NCI-H2227 treated with DMSO at 0.1 percent for 48 hours (cell line): ENCODE data around the gene NGEF.

Experiments used
- DNase-seq: peaks from one replicate; lab custom pipeline; 2025; lab: John Stamatoyannopoulos, UW

NGEF gene

DNA sequence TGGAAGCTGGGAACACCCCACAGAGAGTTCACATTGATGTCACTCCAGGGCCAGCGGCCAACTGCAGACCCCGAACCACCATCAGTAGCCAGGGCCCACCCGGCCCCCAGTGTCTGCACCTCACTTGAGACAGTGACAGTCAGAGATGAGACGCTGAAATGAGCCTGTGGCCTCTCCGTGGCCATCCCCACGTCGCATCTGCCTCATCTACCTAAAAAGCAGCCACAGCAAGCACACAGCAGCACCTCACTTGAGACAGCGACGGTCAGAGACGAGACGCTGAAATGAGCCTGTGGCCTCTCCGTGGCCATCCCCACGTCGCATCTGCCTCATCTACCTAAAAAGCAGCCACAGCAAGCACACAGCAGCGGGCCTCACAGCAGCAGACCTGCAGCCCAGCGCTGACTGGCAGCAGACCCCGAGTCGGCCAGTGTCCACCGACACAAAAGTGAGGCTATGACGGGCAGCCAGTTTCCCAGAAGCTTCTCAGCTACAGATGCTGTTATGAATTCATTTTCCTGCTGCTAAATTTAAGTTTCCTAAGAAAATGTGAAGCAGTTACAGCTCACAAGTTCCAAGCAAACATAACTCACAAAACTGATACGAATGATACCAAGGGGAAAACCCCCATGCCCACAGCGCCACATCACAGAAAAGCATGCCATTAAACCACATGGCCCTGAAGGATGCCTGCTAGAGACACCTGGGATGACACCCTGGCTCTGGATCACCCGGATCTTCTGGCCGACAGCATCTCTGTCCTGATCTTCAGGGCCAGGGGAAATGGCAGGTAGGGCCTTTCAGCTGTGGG lies 115.3 kb downstream of the NGEF start:
- DNase-seq = no peak

DNA sequence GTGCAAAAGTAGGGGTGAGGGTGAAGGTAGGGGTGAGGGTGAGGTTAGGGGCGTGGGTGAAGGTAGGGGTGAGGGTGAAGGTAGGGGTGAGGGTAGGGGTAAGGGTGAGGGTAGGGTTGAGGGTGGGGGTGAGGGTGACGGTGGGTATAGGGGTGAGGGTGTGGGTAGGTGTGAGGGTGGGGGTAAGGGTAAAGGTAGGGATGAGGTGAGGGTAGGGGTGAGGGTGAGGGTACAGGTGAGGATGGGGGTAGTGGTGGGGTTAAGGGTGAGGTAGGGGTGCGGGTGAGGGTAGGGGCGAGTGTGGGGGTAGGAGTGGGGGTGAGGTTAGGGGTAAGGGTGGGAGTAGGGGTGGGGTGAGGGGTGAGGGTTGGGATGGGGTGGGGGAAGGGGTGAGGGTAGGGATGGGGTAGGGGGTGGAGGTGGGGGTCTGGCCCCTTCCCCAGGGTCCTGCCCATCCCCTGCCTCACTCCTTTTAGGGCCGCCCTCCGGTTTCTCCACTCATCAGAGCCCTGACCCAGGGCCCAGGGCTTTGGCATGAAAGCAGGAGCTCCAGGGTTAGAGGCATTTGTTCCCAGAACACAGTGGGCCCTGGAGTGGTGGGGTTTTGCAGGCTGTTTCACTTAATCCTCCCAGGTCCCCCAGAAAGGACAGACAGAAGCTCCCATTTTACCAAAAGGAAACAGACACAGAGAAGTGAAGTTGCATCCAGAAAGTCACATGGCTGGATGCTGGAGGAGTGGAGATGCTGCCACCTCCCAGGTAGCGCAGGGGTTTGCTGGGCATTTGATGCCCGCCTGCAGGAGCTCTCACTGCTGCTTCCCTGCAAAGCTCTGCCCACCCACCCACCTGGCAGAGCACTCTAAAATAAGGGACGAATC lies 116.1 kb downstream of the NGEF start:
- no peak for DNase-seq

DNA sequence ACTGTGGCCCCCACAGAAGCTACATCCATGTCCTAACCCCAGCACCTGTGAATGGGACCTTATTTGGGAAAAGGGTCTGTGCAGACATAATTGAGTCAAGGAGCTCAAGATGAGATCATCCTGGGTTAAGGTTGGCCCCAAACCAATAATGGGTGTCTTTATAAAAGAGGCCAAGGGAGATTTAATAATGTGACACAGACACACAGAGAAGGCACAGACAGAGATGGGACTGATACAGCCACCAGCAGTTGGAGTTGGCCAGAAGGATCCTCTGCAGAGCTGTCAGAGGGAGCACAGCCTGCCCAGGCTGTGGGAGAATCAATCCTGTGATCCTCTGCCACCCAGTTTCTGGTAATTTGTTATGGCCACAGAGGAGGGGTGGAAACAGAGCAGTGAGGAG lies 116.9 kb downstream of the NGEF start:
- DNase-seq = no peak

DNA sequence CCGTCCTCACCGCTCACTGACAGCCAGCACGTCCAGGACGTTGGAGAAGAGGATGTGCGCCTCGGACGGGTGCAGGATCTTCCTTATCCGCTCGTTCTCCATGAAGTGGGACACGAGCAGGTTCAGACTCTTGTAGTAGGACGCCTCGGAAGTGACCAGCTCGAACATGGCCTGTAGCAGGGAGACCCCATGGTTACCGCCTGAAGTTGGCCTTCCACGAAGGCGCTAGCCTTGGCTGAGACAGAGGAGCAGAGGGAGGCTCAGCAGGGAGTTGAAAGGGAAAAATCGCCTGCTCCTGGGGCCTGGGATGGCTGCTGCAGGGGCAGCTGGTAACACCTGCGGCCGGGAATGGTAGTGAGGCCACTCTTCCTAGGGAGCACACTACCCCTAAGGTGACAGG lies 118.3 kb downstream of the NGEF start:
- DNase-seq = no peak

DNA sequence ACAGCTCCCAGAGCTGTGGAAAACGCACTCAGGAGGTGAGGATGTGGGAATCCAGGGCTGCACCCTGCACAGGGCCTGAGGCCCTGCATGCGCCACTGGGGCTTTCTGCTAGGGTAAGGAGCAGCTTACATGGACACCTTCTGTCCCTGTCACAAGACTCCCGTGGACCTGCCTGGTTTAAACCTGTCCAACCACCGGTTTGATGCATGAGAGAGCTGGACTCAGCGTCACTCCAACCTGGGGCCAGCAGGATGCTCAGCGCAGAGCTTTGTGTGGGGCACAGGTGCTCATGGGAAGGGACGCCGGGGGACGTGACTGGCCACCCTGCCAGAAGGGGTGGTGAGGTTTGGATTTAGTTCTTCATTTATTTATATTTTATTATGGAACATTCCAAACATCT lies 118.8 kb downstream of the NGEF start:
- no peak for DNase-seq

DNA sequence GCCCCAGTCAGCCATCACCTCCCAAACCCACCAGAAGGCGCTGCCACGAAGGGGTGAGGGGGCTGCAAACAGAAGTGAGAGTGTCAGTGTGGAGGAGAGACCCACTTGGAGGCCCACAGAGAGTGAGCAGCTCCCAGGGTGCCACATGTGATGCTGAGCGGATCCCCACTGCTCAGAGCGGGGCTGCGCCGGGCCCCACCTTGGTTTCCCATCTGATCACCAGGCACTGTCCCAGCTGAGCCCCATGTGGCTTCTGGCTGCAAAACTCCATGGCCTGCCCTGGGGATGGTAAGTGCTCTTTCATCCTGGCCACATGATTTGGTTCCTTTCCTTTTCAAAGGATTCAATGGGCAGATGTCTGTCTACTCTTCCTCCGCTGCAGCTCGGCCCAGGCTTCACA lies 119.2 kb downstream of the NGEF start:
- DNase-seq = no peak

DNA sequence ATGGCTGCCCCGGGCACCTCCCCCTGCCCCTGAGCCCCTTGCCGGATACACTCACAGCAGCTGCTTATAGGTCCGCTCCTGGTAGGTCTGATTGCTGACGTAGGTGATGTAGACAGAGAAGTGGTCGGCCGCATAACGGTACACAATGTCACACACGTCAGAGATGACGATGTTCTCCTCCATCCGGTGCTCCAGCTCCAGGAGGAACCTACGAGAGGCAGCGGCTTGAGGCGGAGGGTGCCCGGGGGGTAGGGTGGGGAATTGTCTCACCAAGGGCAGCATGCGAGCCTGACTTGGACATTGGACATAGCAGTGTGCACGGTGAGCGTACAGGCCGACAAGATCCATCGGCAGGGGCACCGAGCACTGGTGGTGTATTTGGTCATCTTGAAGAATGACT lies 120.2 kb downstream of the NGEF start:
- no peak for DNase-seq

DNA sequence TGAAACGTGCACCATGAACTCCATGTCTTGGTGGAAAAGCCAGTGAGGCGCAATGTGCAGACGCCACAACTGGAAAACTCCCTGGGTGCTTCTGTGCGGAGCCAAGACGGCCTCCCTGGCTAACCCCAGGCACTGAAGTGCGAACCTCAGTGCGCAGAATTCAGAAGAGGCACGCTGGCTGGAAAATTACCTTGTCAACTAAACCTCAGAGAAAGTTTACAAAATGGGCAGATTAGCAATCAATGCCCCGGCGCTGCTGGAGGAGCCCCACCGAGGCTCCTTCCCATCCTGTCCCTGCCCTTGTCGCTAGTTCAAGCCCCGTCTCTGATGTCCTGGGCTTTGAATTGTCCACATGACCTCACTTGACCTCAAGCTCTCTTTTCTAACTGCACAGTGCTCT lies 120.8 kb downstream of the NGEF start:
- no peak for DNase-seq

DNA sequence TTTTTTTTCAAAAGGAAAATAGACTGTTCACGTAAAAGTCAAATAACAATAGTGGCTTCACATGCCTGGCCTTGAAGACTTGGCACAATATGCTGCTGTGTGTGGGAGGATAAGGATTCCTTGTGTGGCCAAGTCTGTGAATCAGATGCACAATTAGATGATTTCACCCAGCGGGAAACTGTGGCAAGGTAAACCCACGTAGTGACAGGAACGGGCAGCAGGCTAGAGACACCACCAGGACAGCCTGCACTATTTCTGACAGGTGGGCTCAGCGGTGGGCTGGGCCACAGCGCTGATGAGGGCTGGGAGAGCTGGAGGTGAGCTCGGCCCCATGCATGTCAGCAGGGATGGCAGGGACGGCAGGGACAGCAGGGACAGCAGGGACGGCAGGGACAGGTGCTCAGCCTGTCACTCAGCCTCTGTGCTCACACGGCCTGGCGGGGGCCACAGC lies 121.4 kb downstream of the NGEF start:
- DNase-seq = no peak

DNA sequence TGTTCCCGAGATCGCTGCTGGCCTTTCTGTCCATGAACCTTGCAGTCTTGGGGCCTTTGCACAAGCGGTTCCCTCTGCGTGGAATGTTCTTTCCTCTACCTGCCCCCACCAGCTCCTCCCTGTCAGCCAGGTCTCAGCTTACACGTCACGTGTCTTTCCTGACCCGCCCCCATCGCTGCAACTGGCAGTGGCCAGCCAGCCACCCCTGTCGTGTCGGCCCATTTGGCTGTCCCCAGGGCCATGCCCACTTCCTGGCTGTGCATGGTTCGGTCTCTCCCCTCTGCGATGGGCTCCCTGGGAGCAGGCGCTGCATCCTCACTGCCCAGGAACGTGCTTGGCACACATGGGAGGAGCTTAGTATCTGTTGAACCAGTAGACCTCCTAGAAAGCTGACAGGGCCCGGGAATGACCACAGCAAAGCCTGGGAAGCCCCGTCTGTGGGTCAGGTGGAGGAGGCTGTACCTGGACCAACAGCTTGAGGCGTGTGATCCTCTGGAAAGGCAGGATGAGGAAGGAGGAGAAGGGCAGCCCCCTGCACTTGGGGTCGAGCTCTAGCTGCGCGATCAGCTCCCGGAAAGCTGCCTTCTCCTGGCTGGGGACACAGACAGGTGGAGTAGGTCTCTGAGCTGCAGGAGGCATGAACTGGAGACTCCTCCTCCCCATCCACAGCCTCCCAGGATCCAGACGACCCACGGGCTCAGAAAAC lies 122.0 kb downstream of the NGEF start:
- no peak for DNase-seq

DNA sequence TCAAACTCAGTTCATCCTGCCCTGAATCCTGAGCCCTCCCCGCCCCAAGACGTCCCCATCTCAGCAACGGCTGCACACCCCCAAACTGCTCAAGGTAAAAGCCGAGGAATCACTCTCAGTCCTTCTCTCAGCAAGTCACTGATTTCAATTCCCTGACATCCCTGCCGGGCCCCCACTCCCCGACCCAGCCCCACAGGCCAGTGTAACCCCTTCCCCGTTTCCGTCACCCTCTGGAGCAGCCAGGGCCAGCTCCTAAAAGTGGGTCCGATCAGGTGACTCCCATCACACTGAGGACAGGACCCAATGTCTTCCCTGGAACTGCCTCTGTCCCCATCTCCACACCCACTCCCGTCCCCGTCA lies 122.5 kb downstream of the NGEF start:
- DNase-seq = no peak

DNA sequence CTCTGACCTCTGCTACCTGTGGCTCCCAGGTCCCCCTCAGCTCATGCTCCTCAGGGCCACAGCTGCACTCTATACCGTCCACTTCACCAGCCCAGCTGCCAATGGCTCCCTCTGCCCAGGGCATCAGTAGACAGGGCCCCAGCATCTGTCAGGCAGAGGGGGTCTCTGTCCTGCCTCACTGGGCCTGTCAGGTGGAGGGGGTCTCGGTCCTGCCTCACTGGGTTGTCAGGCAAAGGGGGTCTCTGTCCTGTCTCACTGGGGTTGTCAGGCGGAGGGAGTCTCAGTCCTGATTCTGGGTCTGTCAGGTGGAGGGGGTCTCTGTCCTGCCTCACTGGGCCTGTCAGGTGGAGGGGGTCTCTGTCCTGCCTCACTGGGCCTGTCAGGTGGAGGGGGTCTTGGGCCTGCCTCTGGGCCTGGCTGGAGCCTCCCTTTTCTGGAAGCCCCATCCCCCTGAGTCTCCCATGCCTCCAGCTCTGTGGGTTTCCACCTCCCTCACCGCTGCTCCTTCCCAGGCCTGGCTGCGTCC lies 123.1 kb downstream of the NGEF start:
- no peak for DNase-seq

DNA sequence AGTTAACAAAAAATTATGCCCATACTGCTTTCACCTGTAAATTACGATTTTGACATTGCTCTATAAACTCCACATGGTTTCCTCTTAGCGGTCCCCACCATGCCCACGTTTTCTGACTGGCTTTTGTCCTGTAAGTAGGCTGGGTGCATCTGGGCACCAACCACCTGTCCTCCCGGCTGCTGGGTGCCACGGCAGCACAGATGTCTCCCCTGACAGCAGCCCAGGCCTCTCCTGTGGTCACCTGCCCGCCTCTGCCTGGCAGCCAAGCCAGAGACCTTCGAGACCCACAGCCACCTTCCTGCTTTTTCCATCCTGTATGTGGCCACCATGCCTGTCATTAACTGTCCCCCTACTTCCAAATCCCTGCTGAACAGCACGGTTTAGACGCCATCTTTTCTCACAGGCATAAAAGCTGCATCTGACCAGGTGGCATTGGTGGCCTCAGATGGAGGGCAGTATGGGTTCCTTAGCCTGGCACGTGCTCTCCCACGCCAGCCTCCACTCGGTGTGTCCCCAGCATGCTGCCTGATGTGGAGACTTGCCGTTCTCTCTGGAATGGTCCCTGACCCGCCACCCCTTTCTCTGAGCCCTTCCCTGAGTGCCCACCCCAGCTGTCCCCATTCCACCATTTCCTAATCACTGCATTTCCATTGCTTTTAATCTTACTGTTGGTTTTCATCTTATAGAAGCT lies 124.1 kb downstream of the NGEF start:
- no peak for DNase-seq

DNA sequence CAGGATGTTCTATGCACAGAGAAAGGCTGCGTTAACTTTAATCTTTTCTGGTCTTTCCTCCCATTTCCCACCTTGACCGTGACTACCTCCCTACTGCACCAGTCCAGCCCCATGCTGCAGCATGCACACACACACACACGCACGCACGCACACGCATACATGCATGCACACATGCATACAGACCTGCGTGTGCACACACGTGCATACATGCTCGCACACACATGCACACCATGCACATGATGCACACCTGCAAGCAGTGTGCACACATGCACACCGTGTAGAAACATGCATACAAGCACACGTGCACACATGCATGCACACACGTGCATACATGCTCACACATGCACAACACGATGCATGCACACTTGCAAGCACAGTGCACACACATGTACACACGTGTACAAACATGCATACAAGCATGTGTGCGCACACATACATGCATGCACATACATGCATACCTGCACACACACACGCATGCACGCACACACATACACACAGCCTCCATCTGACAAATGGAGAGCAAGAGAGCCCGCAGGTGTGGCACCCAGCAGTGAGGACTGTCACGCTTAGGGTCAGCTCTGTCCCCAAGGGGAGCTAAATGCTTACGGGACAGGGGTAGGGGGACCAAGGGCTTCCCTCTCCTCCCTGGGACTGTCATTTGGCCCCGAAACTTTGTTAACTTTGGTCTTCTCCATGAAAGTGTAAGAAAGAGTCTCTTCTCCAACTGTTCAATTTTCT lies 124.8 kb downstream of the NGEF start:
- no peak for DNase-seq

DNA sequence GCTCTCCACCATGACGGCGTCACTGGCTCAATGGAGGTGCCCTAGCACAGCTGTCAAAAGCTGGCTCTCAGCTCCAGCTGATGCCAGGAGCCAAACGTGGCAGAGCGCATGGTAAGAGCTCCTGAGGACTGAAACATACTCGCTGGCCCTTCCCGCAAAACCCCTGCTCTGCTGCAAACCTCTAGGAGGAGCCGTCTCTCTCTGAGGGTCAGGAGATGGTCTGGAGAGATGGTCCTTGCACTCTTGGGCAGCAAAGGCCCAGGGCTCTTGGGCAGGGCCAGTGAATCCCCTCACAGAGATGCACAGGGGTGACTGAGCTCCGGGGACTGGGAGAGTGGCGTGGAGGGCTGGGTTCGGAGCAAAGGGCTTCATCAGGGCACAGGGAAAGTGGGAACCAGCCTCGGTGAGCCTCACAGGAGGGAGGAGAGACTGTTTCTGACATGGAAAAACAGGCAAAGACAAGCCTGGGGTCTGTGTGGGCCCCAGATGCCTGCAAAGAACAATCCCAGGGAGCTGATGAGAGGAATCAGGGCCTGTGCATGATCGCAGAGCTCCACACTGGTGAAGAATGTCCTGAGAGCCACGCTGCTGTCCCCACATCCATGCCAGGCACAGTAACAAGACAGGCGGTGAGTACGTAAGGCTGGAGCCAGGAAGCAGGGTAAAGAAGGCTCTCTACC lies 125.7 kb downstream of the NGEF start:
- no peak for DNase-seq

DNA sequence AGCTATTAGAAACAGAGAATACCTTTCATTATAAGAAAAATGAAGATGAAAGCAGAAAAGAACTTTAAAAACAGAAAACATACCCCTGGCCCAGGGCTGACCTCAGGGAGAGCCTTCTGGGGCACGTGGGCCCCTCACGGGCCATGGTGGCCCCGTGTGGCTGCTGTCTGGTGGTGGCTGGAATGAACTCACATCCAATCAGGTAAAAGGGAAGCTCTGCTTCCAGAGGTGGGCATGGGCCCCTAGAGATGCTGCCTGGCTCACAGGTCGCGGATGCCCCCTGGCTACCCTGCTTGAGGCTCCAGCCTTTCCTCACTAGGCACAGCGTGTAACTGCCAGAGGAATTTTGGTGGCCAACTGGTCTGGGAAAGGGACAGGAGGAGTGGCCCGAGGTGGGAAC lies 126.4 kb downstream of the NGEF start:
- no peak for DNase-seq

DNA sequence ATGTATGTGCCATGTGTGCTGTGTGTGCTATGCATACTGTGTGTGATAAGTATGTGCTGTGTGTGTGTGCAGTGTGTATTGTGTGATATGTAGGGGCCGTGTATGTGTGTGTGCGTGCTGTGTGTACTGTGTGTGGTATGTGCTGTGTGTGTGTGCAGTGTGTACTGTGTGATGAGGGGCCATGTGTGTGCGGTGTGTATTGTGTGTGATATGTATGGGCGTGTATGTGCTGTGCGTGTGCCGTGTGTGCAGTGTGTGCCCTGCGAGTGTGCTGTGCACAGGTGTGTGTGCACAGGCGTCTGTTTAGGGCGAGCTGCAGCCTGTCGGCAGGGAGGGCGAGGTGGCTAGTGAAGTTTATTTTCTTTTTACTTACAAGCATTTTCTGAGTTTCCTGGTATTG lies 126.9 kb downstream of the NGEF start:
- DNase-seq = no peak

DNA sequence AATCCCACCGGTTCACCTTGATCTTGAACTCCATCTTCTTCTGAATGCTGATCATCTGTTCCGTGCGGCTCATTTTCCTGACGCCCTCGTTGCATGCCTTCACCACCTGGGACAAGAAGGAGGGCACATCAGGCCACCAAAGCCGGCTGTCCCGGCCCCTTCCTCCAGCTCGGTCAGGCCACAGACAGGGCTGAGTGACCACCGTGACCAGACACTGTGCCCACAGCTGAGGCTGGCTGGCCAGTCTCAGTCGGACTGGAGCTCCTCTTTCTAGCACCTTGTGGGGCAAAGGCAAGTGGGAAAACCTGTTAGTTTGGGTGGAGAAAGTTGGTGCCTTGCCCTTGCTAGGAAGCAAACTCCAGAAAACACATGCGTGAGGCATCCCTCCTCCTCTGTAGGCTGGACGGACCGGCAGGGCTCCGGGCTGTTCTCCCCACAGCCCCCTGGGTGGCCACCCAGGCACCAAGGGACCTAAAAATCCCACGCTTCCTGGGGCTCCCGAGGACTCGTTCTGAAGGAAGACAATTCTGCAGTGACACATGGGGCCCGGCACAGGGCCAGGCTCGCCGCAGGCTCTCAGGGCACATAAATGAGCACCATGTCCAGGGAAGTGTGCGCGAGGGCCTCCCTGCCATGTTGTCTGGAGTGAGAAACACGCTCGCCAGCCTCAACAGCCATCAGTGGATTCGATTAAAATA lies 127.6 kb downstream of the NGEF start:
- DNase-seq = no peak

DNA sequence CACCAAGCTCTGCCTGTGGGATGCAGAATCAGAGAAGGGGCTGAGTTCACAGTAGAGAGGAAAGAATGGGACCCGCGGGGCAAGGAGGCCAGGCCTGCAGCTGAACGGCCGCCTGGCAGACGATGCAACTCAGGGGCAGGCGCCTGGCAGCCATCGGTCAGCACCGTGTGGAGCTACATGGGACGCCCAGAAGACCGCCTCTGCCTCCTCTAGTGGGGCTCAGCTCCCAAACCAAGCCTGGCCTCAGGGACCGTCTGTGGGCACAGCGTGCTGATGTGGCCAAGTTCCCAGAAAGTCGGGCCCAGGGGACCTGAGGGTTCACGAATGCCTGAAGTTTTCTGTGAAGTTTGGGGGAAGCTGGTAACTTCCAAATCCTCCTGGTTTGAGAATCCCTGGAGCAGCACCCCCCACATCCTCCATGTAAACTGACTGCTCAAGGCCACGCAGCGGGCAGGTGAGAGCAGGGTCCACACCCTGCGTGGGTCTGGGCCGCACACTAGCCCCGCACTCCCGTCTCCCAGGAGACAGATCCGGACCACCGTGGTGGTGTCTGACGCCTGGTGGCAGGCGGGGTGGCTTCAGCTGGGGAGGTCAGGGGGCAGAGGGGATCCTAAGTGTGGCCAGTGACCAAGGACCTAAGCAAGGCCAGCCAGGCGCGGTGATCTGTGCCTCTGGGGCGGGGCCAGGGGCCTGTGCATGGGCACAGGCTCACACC lies 128.3 kb downstream of the NGEF start:
- no peak for DNase-seq
